OCI-LY3 (cell line): Measurements from ENCODE around the gene ARID3B.

Source experiments
- EZH2phosphoT487 ChIP-seq: fragments of 200-600 bp; shearing (Covaris generic); IDR thresholded peaks from 2 replicates; pipeline ENCODE4 v1.6.1; 2018; ENCODE audit warnings: antibody characterized with exemption, mixed run types, low read depth
- TF ChIP-seq, protein P1 (sequence below): fragments of 200-600, 300-600 bp; sonication (generic); IDR thresholded peaks from 2 replicates; pipeline ENCODE4 v1.5.1; 2014; ENCODE audit warnings: antibody characterized with exemption, low read length, low read depth

DNA sequence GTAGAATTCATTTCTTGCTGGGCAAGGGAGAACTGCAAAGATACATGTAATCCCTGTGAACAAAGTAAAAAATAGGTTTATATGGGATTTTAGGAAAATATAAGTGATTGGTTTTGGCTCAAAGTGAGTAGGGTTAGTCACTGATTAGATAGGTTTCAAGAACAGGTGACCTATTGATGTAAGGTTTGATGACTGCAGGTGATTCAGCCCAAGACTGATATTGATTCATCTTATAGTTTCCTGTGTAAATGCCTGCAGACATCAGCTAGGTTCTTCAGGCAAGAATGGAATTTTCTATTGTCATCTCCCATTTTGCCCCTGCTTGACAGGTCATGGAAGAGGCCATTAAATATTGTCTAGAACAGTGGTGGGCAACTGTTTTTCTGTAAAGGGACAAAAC is 23.9 kb upstream of the ARID3B start:
- TF ChIP-seq EZH2phosphoT487, result no peak
- TF ChIP-seq, protein P1, sequence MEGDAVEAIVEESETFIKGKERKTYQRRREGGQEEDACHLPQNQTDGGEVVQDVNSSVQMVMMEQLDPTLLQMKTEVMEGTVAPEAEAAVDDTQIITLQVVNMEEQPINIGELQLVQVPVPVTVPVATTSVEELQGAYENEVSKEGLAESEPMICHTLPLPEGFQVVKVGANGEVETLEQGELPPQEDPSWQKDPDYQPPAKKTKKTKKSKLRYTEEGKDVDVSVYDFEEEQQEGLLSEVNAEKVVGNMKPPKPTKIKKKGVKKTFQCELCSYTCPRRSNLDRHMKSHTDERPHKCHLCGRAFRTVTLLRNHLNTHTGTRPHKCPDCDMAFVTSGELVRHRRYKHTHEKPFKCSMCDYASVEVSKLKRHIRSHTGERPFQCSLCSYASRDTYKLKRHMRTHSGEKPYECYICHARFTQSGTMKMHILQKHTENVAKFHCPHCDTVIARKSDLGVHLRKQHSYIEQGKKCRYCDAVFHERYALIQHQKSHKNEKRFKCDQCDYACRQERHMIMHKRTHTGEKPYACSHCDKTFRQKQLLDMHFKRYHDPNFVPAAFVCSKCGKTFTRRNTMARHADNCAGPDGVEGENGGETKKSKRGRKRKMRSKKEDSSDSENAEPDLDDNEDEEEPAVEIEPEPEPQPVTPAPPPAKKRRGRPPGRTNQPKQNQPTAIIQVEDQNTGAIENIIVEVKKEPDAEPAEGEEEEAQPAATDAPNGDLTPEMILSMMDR, result no peak
